GM21619 (cell line): ENCODE results near the gene NARF.
"Not testable (repeated sequence)": the region's sequence is repeated elsewhere in the genome, so short reads cannot be mapped to it uniquely, and the experiment has no call there.

Experiments used
- ATAC-seq: cut with Tn5 transposase; IDR thresholded peaks from one replicate; pipeline ENCODE4 v1.9.1; 2021; ENCODE audit not compliant: unreplicated experiment

Gene NARF

DNA sequence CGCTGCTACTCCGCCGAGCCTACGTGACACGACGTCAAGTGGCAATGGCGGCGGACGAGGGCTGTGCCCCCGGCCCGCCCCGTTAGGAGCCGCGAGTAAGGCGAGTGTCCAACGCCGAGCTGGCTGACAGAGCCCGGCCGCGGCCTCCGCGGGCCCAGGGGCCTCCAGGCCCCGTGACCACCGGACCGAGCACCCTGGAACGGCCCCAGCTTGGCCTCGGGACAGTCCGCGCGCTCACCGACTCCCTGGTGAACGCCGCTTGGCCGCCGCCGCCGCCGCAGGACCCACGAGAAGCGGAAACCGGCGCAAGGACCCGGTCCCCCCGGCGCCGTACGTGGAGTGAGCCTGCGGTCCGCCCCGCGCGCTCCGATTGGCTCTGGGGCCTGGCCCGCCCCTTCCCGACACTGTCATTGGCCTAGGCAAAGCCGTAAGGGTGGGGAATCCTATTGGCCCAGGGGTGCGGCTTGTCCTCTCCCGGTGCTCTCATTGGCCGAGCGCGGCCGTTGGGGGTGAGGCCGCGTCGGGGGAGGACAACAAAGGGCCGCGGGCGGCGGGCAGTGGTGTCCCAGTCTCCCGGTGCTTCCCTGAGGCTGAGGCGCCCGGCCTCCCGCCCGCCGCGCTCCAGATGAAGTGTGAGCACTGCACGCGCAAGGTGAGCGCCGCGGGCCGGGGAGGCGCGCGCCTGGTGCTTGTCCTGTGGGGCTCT is at the start of gene NARF:
Gene NARF, plus strand, starts transcription at position 563 of the 706 bp plus-strand sequence. Its CDS starts 63 bp downstream, at position 626.
- peak; percentile 89 for ATAC-seq

DNA sequence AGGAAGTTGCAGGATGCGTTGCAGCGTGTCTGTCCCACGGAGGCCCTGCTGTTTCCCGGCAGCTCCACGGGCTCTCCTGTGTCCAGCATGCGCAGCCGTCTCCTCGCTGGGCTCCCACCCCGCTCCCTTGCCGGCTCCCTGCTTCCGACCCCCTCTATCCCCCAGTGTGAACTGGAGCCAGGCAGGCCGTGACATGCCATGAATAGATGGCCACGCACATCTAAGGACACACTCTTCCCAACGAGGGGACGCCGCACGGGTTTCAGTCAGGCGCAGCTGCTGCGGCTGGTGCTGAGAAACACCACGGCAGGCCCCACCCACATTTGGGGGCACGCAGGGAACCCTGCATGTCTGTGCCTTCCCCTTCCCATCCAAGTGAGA is 49.6 kb upstream of the NARF start:
- no peak for ATAC-seq

DNA sequence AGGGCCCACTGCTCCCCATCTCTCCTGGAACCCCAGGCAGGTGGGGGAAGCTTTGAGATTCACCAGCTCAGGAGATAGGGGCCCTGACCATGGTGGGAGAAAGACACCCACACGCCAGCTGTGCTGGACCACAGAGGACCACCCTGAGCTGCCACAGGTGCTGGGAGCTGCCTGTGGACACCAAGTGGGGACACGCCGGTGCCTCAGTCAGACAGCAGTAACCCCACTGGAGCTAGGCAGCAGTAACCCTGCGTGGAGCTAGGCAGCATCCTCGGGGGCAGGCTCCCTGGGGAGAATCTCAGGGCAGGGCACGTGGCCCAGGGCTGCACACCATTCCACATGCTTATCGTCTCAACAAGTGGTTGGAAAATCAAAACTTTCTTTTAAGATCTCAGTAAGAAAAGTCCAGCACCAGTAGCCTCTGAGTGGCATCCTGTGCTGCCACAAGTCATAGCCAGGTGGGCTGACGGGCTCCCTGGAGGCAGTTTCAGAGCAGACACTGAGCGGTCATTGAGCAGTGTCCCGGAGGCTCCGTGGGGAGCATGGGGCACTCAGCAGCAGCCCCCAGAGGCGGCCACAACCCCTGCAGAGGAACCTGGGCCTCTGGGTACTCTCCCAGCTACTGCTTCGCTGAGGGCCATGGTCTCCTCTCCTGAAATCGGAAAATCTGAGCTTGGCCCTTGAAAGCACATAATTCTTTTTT is 48.4 kb upstream of the NARF start:
- no peak for ATAC-seq

DNA sequence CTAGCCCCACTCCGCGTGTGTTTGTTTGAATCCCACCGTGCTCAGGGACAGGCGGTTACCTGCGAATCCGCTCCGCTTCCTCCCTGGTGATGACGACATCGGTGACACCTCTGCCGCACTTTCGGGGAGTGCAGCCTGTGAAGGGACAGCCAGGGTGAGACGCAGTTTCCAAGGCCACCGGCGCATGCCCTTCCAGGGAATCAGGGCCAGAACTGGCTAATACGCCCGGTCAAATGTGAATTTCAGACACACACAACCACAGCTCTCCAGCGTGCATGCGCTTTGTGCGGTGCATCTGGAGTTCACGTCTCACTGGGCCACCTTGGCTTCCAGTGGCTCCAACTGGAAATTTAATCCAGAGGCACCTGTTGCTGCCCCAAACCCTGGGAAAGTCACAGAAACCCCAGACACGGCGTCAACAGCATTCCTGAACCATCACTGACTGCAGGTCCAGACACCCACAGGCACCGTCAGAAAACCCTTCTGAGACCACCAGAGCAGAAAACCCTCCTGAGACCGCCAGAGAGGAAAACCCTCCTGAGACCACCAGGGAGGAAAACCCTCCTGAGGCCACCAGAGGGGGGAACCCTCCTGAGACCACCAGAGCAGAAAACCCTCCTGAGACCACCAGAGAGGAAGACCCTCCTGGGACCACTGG is 47.0 kb upstream of the NARF start:
- no peak for ATAC-seq

DNA sequence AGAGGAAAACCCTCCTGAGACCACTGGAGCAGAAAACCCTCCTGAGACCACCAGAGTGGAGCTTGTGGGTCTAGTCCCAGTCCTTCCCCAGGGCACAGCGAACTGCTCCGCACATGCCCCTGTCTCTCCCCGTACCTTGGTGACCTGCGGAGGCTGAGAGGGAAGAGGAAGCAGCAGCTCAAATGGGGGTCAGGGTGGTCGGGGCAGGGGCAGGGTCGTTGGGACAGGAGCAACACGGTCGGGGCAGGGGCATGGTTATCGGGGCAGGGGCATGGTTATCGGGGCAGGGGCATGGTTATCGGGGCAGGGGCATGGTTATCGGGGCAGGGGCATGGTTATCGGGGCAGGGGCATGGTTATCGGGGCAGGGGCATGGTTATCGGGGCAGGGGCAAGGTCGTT is 46.5 kb upstream of the NARF start:
- ATAC-seq, result not testable (repeated sequence)

DNA sequence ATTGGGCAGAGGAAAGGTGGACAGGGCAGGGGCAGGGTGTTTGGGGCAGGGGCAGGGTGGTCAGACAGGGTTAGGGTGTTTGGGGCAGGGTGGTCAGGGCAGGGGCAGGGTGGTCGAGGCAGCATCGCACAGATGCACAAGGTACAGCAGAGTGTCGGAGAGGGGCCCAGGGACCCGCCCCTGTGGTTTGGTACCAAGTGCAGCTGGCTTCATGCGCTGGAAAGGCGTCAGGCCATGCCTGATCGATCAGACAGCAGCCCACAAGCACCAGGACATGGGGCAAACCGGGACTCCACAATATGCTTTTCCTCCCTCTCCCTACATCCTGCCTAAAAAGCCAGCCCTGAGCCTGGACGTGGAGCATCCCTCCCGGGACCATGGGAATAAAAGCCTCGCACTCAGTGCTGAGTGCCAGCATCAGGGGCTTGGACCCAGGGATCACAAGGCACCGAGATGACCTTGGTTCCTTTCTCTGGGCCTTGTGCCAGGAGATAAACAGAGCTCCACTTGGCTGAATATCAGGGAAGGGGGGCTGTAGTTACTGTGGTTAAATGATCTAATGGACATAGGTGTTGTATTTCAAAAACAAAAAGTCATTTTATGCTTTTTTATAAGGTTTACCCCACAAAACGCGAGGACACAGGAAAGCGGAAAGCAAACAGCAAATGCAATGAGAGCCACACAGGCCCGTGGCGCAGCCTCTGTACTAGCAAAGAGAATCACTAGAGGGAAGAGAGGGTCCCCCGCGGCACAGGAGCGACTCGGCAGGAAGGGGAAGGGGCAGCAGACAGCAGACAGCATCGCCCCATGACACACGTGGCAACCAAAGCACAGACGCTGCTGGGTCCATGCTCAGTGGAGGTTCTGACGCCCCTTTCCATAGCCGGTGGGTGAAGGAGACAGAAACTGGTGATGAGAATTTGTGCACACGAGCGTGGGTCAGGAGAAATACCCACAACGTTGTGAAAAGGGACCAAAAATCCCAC is 45.7 kb upstream of the NARF start:
- ATAC-seq, result no peak

DNA sequence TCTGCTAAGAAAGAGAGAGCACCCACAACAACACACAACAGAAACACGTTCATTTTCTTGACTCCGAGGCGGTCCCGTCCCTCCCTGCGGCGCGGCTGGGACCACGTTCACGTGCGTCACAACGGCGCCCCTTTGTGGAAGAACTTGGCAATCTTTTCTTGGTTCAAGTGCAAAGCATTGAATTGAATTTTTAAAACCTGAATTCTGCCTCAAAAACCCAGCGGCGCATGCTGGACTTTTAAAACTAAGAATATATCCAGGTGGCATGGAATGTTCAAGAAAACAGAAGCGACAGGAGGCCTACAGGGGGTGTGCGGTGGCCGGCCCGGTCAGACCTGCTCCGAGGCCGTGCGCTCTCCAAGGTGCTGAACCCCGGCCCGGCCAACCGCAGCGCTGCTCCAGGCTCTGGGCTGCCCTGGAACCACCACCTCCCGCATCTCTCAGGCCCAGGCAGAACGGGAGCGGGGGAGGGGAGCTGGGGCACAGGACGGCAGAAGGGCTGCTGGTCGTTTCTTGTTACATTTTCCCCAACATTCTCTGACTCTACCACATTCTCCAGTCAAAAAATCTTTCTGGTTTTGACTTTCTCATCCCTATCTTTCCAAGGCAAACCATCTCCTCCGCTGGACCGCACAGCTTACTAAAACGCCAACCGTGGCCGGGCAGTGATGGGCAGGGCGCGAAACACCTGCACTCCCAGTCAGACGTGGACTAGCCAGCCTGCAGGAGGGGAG is 43.8 kb upstream of the NARF start:
- ATAC-seq, result no peak

DNA sequence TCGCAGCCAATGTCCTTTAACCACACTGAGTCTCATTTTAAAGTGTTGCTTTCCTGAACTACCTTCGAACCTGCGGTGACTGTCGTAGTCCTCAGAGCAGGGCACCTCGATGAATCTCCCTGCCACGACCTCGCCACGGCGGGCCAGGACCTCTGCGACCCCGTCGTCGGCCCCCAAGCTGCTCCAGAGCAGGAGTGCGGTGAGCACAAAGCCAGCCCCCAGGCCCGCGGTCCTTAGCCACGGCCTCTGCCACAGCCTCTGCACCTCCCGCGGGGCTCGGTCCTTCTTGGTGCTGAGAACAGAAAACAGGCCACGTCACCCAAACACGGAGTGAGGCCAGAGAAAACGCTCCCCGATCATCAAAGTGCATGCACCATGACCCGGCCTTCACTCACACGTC is 43.2 kb upstream of the NARF start:
- ATAC-seq, result no peak

DNA sequence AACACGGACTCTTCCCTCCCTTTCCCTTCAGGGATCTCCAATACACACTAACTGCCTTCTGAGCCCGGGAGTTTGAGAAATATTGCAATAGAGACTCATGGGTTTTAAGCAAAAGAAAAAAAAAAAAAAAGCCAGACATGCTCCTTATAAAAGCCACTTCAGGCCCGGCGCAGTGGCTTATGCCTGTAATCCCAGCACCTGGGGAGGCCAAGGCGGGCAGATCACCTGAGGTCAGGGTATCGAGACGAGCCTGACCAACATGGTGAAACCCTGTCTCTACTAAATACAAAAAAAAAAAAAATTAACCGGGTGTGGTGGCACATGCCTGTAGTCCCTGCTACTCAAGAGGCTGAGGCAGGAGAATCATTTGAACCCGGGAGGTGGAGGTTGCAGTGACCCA is 42.8 kb upstream of the NARF start:
- no peak for ATAC-seq

DNA sequence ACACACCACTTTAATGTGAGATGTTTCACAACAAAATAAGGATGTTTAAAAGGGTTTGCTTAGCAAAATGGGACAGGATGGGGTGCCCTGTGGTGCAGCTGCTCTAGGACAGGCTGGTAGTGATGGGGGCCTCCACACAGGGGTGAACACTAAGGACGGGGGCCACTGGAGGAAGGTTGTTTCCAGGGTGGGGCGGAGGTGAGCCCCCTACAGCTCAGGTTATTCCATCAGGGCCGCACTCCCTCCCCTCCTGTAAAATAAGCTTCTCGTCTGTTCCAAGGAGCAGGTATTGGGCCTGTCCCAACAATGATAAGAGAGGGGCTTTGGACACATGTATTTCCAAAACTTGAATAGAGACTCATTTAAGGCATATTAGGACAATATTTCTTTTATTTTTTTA is 42.3 kb upstream of the NARF start:
- no peak for ATAC-seq

DNA sequence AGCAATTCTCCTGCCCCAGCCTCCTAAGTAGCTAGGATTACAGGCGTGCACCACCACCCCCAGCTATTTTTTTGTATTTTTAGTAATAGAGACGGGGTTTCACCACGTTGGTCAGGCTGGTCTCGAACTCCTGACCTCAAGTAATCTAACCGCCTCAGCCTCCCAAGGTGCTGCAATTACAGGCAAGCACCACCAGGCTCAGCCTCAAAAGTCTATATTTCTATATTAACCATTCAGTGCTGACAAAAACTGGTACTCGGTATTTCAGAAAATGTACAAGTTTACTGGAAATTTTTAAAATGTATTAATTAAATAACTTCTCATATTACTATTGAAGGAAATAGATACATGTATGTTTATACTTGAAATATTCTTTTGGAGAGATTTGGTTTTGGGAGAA is 41.8 kb upstream of the NARF start:
- ATAC-seq, result no peak

DNA sequence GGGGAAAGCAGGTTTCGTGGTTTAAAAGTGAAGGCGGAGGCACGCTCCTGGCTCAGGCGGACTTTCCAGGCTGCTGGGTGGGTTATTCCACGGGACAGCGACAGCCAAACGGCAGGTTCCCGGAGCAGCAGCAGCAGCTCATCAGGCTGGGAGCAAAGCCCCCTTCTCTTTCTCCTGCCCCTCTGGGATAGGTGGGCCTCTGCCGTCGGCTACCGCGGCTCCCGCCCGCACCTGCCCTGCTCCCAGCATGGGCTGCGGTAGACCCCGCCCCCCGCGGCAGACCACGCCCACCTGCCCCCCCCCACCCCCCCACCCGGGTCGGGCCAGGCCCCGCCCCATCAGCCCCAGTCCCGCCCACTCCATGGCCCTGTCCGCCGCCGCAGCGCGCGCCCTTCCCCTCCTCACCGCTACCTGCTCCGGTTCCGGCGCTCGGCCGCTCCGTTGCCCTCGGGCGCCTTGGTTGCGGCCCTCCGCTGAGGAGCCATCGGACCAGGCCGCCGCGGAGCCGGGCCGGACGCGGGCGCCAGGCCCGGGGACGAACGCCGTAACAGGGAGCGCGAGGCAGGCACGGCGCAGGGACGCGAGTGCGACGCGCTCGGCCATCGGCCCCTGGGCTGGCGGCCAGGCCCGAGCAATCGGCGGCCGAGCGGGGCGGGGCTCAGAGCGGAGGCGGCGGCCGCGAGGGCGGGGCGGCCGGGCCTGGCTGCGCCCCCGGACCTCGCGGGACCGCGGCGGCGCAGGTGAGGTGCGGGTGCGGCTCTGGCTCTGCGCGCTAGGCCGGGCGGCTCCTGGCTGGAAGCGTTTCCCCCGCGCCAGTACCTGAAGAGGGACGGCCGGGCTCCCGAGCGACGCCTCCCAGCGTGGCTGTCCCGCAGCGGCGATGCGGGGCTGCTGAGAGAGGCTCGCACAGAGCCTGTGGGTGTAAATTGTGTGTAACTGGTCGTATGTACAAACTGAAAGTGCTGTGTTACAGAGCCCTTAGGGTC is 40.2 kb upstream of the NARF start, which contains the start of the genes HEXD and OGFOD3:
Gene HEXD, plus strand, starts transcription at position 347 of the 986 bp plus-strand sequence. CDS start 1,453 bp downstream, outside the sequence.
Gene OGFOD3, minus strand, starts transcription at position 586 of the 986 bp plus-strand sequence. Its CDS starts 101 bp downstream, at position 485.
- peak; percentile 75 for ATAC-seq

DNA sequence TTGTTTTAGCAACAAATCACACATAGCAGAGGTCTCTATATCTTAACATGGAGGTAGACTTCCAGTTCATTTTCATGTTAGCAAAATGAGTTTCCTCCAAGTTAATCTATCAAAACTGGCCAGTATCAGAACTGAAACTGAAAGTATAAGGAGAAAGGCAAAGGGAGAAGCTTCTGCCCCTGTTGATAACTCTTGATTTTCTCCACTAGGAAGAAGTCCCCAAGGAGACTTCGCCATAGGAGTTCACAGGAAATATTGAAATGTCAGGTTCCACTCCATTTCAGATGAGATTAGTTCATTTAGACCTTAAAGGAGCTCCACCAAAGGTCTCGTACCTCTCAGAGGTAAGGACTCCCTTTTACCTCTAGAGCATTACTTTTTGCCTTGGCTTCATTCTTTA is 39.0 kb upstream of the NARF start:
- ATAC-seq, result no peak

DNA sequence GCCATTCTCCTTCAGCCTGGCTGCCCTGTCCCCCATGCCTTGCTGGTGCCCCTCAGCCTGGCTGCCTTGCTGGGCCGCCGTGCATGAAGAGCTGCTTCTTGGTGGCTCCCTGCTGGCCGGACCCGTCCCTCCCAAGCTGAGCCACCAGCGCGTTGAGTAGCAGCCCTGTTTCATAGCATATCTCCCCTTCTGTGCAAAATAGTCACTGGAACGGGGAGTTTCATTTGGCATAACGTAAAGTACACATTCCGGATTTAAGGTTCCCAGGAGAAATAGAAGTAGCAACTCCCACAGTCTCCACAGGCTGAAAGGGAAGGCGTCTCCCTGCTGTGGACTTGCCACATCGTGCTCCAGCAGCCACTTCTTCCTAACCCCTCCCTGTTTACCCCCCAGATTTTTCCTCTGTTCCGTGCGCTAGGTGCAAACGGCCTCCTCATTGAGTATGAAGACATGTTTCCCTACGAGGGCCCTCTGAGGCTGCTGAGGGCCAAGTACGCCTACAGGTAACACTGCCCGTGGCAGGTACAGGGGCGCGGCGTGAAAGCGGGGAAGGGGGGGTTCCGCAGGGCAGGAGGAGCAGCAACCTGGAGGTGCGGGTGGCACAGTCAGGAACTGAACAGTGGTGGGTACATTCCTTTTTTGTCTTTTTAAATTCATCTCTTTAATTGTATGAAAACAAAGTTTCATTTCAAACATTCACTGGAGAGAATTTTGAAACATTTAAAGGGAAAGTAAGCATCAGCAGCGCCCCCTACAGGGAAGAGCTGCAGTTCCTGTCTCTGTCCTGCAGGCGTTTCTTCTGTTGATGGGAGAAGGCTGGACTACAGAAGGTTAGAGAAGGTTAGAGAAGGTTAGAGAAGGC is 34.3 kb upstream of the NARF start:
- no peak for ATAC-seq

DNA sequence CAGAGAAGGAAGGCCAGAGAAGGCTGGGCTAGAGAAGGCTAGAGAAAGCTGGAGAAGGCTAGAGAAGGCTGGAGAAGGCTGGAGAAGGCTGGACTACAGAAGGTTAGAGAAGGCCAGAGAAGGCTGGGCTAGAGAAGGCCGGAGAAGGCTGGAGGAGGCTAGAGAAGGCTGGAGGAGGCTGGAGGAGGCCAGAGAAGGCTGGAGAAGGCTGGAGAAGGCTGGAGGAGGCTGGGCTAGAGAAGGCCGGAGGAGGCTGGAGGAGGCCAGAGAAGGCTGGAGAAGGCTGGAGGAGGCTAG is 33.7 kb upstream of the NARF start:
- no peak for ATAC-seq

DNA sequence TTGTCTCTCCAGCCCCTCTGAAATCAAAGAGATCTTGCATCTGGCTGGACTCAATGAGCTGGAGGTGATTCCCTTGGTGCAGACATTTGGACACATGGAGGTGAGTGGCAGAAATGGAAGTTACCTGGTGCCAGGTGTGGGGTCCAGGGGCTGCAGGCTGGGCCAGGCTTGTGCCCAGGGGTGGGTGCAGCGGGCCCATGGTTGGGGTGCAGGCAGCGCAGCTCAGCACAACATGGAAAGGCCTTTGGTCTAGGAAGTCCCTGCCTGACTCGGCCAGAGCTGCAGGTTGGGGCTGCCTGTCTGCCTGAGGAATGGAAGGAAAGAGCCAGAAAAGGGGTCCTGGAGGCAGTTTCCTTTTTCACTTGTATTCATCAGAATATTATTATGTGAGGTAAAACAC is 30.0 kb upstream of the NARF start:
- ATAC-seq, result no peak

DNA sequence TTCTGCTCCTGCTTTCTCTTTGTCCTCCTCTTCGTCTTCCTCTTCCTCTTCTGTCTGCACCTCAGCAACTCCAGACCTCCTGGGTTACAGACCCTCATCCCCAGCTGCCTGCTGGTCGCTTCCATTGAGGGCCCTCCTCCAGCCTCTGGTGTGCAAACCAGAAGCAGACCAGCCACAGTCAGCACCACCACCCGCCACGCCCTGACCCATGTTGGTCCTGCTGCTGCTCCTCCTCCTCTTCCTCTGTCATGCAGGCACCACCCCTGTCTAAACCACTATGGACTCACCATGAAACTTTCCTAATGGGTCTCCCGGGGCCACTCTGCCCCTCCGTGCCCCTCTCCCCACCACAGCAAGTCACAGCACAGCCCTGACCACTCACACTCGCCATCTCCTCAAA is 28.7 kb upstream of the NARF start:
- no peak for ATAC-seq

DNA sequence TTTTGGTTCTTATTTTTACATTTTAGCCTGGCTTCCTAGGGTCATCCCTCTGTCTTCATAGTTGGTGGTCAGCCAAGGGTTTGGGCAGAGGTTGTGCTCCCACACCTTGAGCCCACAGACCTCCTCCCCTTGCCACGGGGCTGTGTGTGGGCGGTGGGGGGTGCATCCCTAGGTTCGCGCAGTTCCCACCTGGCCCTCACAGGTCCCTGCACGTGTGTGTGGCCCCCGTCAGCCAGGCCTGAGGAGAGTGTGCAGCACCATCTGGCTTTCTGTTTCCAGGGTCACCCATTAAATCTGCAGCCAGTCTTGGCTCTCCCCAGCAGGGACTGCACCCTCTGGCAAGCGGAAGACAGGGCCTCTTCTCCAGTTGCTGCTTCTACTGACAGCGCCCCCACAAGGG is 26.5 kb upstream of the NARF start:
- ATAC-seq, result no peak
